Upper lobe of left lung (tissue), 6 donors: ENCODE results near the gene CD83. TPM values are rescaled to one million over a fixed set of nuclear protein-coding genes. Genes with fewer than 3 reads are reported as not detected.

Source experiments
- ATAC-seq, 2 donors: fragments of 200-7000 bp; cut with Tn5 transposase; one replicate each; pipeline ENCODE4 v1.9.1; 2022; ENCODE audit warnings: mild to moderate bottlenecking in 2 of 2, moderate library complexity in 2 of 2; ENCODE audit not compliant: low FRiP score in 2 of 2
- DNase-seq, 2 donors: peaks; one replicate each; pipeline ENCODE4 v3.0.0-alpha.2; 2019 to 2020
- H3K27ac ChIP-seq, 4 donors: fragments of 200-600 bp; sonication (generic); one replicate each; pipeline ENCODE4 v1.5.1; 2016 to 2019
- H3K27me3 ChIP-seq, 4 donors: fragments of 200-600 bp; sonication (generic); one replicate each; pipeline ENCODE4 v1.5.1; 2017 to 2019
- H3K36me3 ChIP-seq, 4 donors: fragments of 200-600 bp; sonication (generic); one replicate each; pipeline ENCODE4 v1.5.1; 2016 to 2019
- H3K4me1 ChIP-seq, 4 donors: fragments of 200-600 bp; sonication (generic); one replicate each; pipeline ENCODE4 v1.5.1; 2018 to 2019
- H3K4me3 ChIP-seq, 4 donors: fragments of 200-600 bp; sonication (generic); one replicate each; pipeline ENCODE4 v1.5.1; 2017 to 2019; ENCODE audit warnings: mild to moderate bottlenecking in 2 of 4, moderate library complexity in 1 of 4
- H3K9me3 ChIP-seq, 4 donors: fragments of 200-600 bp; sonication (generic); one replicate each; pipeline ENCODE4 v1.5.1; 2018 to 2019
- CTCF ChIP-seq, 6 experiments: fragments of 450-650 bp in 4 of 6; fragments of 200-600 bp in 2 of 6; sonication (generic) in 2 of 6; IDR thresholded peaks; one replicate each; pipeline ENCODE4 v1.5.1; 2016 to 2019; ENCODE audit warnings: antibody characterized with exemption in 6 of 6
- EP300 ChIP-seq, 4 donors: sonication (generic); formaldehyde crosslinking; IDR thresholded peaks; one replicate each; pipeline ENCODE4 v1.5.1; 2017; ENCODE audit warnings: antibody characterized with exemption in 4 of 4, control low read depth in 2 of 4
- POLR2A ChIP-seq, 4 donors: fragments of 450-650 bp; IDR thresholded peaks; one replicate each; pipeline ENCODE4 v1.5.1; 2016 to 2017; ENCODE audit warnings: antibody characterized with exemption in 4 of 4, mild to moderate bottlenecking in 2 of 4
- POLR2AphosphoS5 ChIP-seq, 2 donors: sonication (generic); formaldehyde crosslinking; IDR thresholded peaks; one replicate each; pipeline ENCODE4 v1.5.1; 2017; ENCODE audit warnings: antibody characterized with exemption in 2 of 2
- WGBS, 2 donors: methylation state at CpG; one replicate each; pipeline ENCODE4 v1.1.5; 2017 to 2018; 5-methylcytosine and 5-hydroxymethylcytosine counted together
- total RNA-seq, 6 donors: library from RNA; depleted of rRNA in 4 of 6; stranded (reverse); fragments of >200 nt in 4 of 6; gene quantifications; one replicate each; pipeline versions ENCODE4 v1.1.0 to v1.2.1, GENCODE V29; 2016 to 2021
- donor health status: DM: no; HTN: no; CAD: no; lungs with moderate emphysema.
- donor health status: DM: no; HTN: yes; CAD: no; lungs with severe emphysema.

The CD83 gene
- total RNA-seq, 6 donors from 2014 or later: 13.6 to 40.6 (median 21.5) TPM

GRCh38 chr6:14119784-14120183, 2.2 kb downstream of the CD83 start:
- 63 to 73% methylated on average over 7 of the region's 7 CpGs for WGBS, 2 donors

DNA sequence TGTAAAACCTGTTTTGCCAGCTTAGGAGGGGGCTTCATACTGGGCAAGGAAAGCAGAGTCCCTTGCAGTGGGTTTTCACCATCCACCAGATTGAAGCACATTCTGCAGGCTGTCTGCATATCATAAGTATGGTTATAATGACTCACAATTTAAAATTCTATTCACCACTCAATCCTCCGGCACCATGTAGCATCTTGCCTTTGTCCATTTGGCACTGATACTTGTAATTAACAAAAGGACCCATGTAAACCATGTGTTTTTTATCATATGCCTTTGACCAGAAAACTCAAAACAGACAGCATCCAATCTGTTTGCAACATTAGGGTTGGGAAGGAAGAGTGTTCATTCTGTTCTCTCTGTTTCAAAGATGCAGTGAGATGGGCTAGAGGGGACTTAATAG, 3.0 kb downstream of the CD83 start:
- Histone ChIP-seq H3K9me3 (no peaks in the 10 kb centered on the region), H3K36me3 (no peaks in the 10 kb centered on the region), H3K4me3 (no peak overlapping the region), H3K27me3 (no peaks in the 10 kb centered on the region), H3K27ac (no peak overlapping the region), H3K4me1 (peaks cover 7 to 18% (median 11%) of the 10 kb centered on the region in 4 donors)
- DNase-seq: no peak
- TF ChIP-seq EP300 (IDR thresholded peaks at IDR 0.05) (no peak), POLR2AphosphoS5 (IDR thresholded peaks at IDR 0.05) (no peak), CTCF (IDR thresholded peaks at IDR 0.05) (no peak), POLR2A (IDR thresholded peaks at IDR 0.05) (no peak)
- WGBS, 2 donors: 94 to 96% methylated on average over 1 of the region's 1 CpG
- no peak for ATAC-seq

More at GRCh38 chr6:14119784-14120183, 2.2 kb downstream of the CD83 start:
- peak overlapping the region in 1 of 4 donors; percentile 75 for H3K4me3 ChIP-seq
- TF ChIP-seq POLR2AphosphoS5 (IDR thresholded peaks at IDR 0.05) (no peak), EP300 (IDR thresholded peaks at IDR 0.05) (no peak), POLR2A (IDR thresholded peaks at IDR 0.05) (no peak), CTCF (IDR thresholded peaks at IDR 0.05) (no peak)
- H3K27me3 ChIP-seq: no peaks in the 10 kb centered on the region
- no peak overlapping the region for H3K27ac ChIP-seq
- ATAC-seq (no peak), DNase-seq (no peak)
- peaks cover 7 to 18% (median 11%) of the 10 kb centered on the region in 4 donors for H3K4me1 ChIP-seq
- no peaks in the 10 kb centered on the region for H3K9me3 ChIP-seq
- no peaks in the 10 kb centered on the region for H3K36me3 ChIP-seq

GRCh38 chr6:14121936-14122344, 4.4 kb downstream of the CD83 start:
- Histone ChIP-seq H3K27ac (peak overlapping the region in 3 of 4 donors; percentile 37 to 63 (median 52)), H3K4me1 (peaks cover 7 to 18% (median 10%) of the 10 kb centered on the region in 4 donors), H3K36me3 (no peaks in the 10 kb centered on the region), H3K4me3 (no peak overlapping the region), H3K27me3 (no peaks in the 10 kb centered on the region), H3K9me3 (no peaks in the 10 kb centered on the region)
- WGBS, 2 donors: 60 to 77% methylated on average over 4 of the region's 4 CpGs
- DNase-seq (peak in 1 of 2 donors; percentile 56), ATAC-seq (peak; percentile 34 to 70)
- no peak for TF ChIP-seq POLR2A (IDR thresholded peaks at IDR 0.05)
- TF ChIP-seq EP300 (IDR thresholded peaks at IDR 0.05): peak in 2 of 4 donors; percentile 48 to 86
- TF ChIP-seq POLR2AphosphoS5 (IDR thresholded peaks at IDR 0.05): peak in 1 of 2 donors; percentile 59
- no peak for TF ChIP-seq CTCF (IDR thresholded peaks at IDR 0.05)

- TF ChIP-seq POLR2AphosphoS5 (IDR thresholded peaks at IDR 0.05): no peak
- TF ChIP-seq CTCF (IDR thresholded peaks at IDR 0.05): no peak
- peak in 1 of 4 donors; percentile 82 for TF ChIP-seq EP300 (IDR thresholded peaks at IDR 0.05)
- no peak for TF ChIP-seq POLR2A (IDR thresholded peaks at IDR 0.05)
- H3K9me3 ChIP-seq: no peaks in the 10 kb centered on the region
- peaks cover 8 to 12% (median 9%) of the 10 kb centered on the region in 4 donors for H3K4me1 ChIP-seq
- WGBS, 2 donors: 80 to 84% methylated on average over 6 of the region's 6 CpGs
- DNase-seq: no peak
- H3K27me3 ChIP-seq: no peaks in the 10 kb centered on the region
- ATAC-seq: peak in 1 of 2 donors; percentile 74
- peak overlapping the region in 3 of 4 donors; percentile 20 to 63 (median 55) for H3K27ac ChIP-seq
- H3K4me3 ChIP-seq: no peak overlapping the region
- H3K36me3 ChIP-seq: no peaks in the 10 kb centered on the region
These were observed 6.0 kb downstream of the CD83 start for GRCh38 chr6:14123386-14124111.
